ENCODE measurements around the gene FOXB1. TPM values are rescaled to one million over a fixed set of nuclear protein-coding genes. Genes with fewer than 3 reads are reported as not detected.

Gene FOXB1
- total and polyA plus RNA-seq, 9 of the 15 experiments (the other 6 are each of a cell fraction or from before 2014, with no cell fraction given) = not detected

- TF ChIP-seq ARHGAP35 (IDR thresholded peaks at IDR 0.05; ENCODE audit: partially characterized antibody) = no peak
- no peak for TF ChIP-seq ZFPM2 (CRISPR knock-in tag; IDR thresholded peaks at IDR 0.05)
- TF ChIP-seq L3MBTL2 (IDR thresholded peaks at IDR 0.05) = no peak
- TF ChIP-seq NR2C2 (CRISPR knock-in tag; IDR thresholded peaks at IDR 0.05) = no peak
- TF ChIP-seq NR2C2 (tag; IDR thresholded peaks at IDR 0.05) = peak; percentile 41; the same call in 1 of the 2 replicates
- TF ChIP-seq TEAD2 (tag; IDR thresholded peaks at IDR 0.05) = no peak
- no peak for TF ChIP-seq CHD7 (IDR thresholded peaks at IDR 0.05; ENCODE audit: low read depth, low read length)
- TF ChIP-seq ZBTB12 (CRISPR knock-in tag; IDR thresholded peaks at IDR 0.05) = peak; percentile 88
- no peak for TF ChIP-seq IRF1 (CRISPR knock-in tag; IDR thresholded peaks at IDR 0.05; ENCODE audit: borderline replicate concordance)
- TF ChIP-seq MTA2 (IDR thresholded peaks at IDR 0.05; ENCODE audit: low read depth) = no peak
- TF ChIP-seq ZFX (CRISPR knock-in tag; IDR thresholded peaks at IDR 0.05) = no peak
Measured at GRCh38 chr15:60021589-60022378, 17.7 kb downstream of the FOXB1 start (continued).
